T-helper 2 cell (primary cell): ENCODE data around the gene KDM5D.

Source experiments
- DNase-seq, 5 experiments: peaks; one replicate each; pipeline versions ENCODE4 v3.0.0 to v3.0.0-alpha.2; 2012 to 2022
- total RNA-seq, 2 donors: gene quantifications; one replicate each; lab custom pipeline; 2026; lab: John Stamatoyannopoulos, UW

Gene KDM5D
- 1.2 to 252 reads per million in 2 donors for total RNA-seq

DNA sequence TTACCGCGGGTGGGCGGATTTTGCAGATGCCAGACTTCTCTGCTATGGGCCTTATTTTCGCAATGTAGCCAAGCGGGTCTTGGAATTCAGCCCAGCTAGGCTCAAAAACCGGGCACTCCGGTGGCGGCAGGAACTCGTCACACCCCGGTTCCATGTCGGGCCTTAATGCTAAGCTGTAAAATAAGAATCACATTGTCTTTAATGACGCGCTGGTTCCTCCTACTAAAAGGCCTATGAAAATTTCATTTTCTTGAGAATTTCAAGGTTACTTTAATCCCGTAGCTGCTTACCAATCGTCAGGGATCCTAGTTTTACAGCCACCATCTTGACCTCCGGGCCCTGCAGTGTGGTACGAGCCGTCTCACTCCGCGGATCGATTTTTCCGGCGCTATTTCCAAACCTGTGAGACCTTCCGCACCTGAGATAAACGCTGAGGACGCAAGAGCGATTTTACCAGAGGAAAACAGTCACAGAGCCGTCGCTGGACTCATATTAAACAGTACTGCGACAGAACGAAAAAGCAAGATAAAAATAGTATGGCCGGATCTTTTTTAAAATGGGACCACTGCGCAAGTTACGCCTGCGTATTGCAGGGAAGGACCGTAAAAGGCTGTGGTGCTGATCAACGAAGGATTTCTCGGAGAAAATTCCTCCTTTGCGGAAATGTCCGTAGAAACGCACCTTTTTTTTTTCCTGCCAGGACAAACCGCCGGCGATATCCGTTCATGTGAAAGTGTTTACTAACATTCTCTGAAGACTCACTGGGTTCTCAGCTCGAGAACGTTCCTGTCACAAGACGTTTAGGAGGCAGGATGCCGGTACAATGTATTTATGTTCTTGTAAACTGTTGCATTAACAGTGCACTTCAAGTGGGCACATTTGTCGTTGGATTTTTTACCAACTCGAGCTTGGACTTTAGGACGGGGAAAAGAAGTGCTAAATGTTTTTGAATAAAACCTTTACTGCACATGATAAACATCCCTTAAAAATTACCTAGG lies at the start of gene KDM5D:
TSS of gene KDM5D (minus strand) at position 346 of the 998 bp plus-strand sequence. CDS start at position 154, 192 bp downstream.
- DNase-seq, result peak in 4 of 5 experiments; percentile 13 to 92 (median 40)

- no peak for DNase-seq
These were observed 23.8 kb upstream of the KDM5D start for GRCh38 chrY:19768375-19768774.

DNA sequence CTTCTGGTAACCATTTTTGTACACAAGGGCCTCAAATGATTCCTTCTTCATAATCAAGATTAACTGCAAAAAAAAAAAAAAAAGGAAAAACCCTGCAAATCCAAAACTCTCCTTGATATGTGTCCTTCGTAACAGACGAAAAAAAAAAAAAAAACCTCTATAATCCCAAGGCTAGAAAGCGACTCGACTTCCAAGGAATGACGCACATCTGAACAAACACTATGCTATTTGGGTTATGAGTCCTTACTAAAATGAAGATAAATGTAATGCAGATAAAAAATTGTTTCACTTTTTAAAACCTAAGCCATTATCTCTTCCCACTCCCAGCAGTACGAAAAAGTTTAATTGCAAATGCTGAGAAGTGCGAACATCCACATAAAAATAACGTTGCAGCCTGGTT lies 1.2 kb downstream of the KDM5D start:
- no peak for DNase-seq

GRCh38 chrY:19742153-19742552 lies 2.4 kb downstream of the KDM5D start:
- DNase-seq, result peak in 1 of 5 experiments; percentile 4

DNA sequence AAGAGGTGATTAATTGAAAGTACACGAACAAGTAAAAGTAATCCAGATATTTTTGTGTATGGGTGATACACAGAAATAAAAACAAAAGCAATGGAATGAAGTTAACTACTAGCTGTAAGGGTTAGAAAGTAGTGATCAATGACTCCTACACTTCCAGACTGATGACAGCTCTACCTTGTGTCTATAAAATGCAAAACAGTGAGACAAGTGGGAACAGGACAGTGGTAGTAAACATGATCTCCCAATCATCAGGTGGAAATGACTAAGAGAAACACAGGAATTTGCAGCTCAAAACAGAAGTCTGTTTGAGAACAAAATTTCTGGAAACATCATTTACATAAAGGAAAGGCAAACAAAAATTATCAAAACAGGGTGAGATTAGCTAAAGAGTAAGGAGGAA lies 10.1 kb downstream of the KDM5D start:
- no peak for DNase-seq

GRCh38 chrY:19717950-19718349 lies 26.6 kb downstream of the KDM5D start:
- no peak for DNase-seq

DNA sequence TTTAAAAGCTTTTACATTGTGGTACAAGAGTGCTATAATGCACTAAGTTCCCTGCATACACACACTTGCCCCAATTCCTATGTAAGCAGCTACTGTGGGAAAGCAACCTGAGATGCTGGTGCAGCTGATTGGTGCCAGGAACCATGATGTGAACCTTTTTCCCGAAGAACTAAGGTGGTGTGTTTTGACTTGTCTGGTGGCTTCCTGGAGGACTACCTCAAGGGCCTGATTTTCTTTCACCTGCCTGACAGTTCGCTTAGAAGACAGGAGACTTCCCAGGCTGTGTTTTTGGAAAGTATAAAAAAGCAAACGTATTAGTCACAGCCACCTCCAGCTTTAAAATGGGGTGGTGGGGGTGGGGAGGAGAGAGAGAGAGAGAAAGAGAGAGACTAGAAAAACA lies 27.4 kb downstream of the KDM5D start:
- no peak for DNase-seq

- no peak for DNase-seq
These were observed 29.3 kb downstream of the KDM5D start for GRCh38 chrY:19715226-19715625.

- DNase-seq, result no peak
These were observed 31.1 kb downstream of the KDM5D start for GRCh38 chrY:19713430-19713829.

GRCh38 chrY:19706273-19706672 lies 38.3 kb downstream of the KDM5D start:
- no peak for DNase-seq

GRCh38 chrY:19698495-19698894 lies 46.0 kb downstream of the KDM5D start:
- DNase-seq, result no peak

DNA sequence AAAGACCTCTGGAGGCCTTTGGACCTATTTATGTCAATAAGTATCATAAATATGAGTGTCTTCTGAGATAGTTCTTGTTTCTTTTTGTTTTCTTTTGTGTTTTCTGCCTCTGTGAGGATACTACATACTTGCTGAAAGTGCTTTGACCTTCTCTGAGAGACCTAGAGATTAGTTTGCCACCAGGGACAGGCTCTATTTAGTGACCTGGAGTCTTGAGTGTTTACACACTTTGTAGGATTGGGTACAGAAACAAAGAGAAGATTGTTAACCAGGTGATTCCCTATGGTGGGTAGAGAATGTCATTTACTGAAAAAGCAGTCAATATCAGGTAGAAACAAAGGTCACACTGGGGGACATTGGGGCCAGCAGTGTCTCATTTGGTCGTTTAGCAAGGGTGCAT lies 63.7 kb downstream of the KDM5D start:
- DNase-seq, result no peak
